Superior temporal gyrus (tissue), 1 donor: ENCODE results near the gene HOXC6.
"Not testable (repeated sequence)": the region's sequence is repeated elsewhere in the genome, so short reads cannot be mapped to it uniquely, and the experiment has no call there.

Source experiments
- DNase-seq: peaks from one replicate; pipeline ENCODE4 v3.0.0-alpha.2; 2016; ENCODE audit errors: extremely low spot score

Gene HOXC6

GRCh38 chr12:54041097-54041690 is 13.0 kb downstream of the HOXC6 start:
- no peak for DNase-seq

- not testable (repeated sequence) for DNase-seq
Measured at GRCh38 chr12:54042033-54042432, 13.8 kb downstream of the HOXC6 start.

- no peak for DNase-seq
Measured at GRCh38 chr12:54042970-54043853, 15.0 kb downstream of the HOXC6 start.

GRCh38 chr12:54044425-54045103 is 16.3 kb downstream of the HOXC6 start:
- no peak for DNase-seq

- no peak for DNase-seq
Measured at GRCh38 chr12:54045401-54045800, 17.2 kb downstream of the HOXC6 start.

GRCh38 chr12:54045868-54046521 is 17.8 kb downstream of the HOXC6 start:
- no peak for DNase-seq

- no peak for DNase-seq
Measured at GRCh38 chr12:54046809-54047159, 18.5 kb downstream of the HOXC6 start.

GRCh38 chr12:54047160-54047963 is 19.1 kb downstream of the HOXC6 start:
- no peak for DNase-seq

GRCh38 chr12:54047964-54048303 is 19.7 kb downstream of the HOXC6 start:
- DNase-seq, result no peak

- DNase-seq, result no peak
Measured at GRCh38 chr12:54048406-54049093, 20.3 kb downstream of the HOXC6 start.

GRCh38 chr12:54049108-54049507 is 20.9 kb downstream of the HOXC6 start:
- DNase-seq, result no peak

GRCh38 chr12:54050482-54050810 is 22.2 kb downstream of the HOXC6 start:
- DNase-seq, result no peak

GRCh38 chr12:54051026-54051842 is 23.0 kb downstream of the HOXC6 start:
- no peak for DNase-seq

GRCh38 chr12:54051874-54052437 is 23.7 kb downstream of the HOXC6 start:
- DNase-seq, result no peak

- no peak for DNase-seq
Measured at GRCh38 chr12:54052438-54053002, 24.3 kb downstream of the HOXC6 start.

- no peak for DNase-seq
Measured at GRCh38 chr12:54053003-54053750, 24.9 kb downstream of the HOXC6 start.

- DNase-seq, result peak; percentile 10
Measured at GRCh38 chr12:54053751-54054741, 25.8 kb downstream of the HOXC6 start, which contains the start of gene HOXC4. Gene HOXC4 (plus strand): TSS chr12:54053835. CDS start chr12:54053923, 88 bp downstream.
